Thyroid gland (tissue), 4 donors: ENCODE results near the gene FRG2C.
"Not testable (repeated sequence)": the region's sequence is repeated elsewhere in the genome, so short reads cannot be mapped to it uniquely, and the experiment has no call there.

ENCODE experiments used
- CTCF ChIP-seq, 6 experiments: fragments of 200-600 bp in 3 of 6; fragments of 450-650 bp in 3 of 6; sonication (generic) in 3 of 6; IDR thresholded peaks; one replicate each; pipeline ENCODE4 v1.5.1; 2016 to 2019; ENCODE audit warnings: antibody characterized with exemption in 6 of 6, mild to moderate bottlenecking in 2 of 6, inconsistent platforms in 1 of 6, moderate library complexity in 1 of 6
- POLR2A ChIP-seq, 2 donors: fragments of 450-650 bp; IDR thresholded peaks; one replicate each; pipeline ENCODE4 v1.6.1; 2017; ENCODE audit warnings: antibody characterized with exemption in 2 of 2, mild to moderate bottlenecking in 2 of 2, moderate library complexity in 1 of 2

GRCh38 chr3:75672140-75672775 is 8.1 kb downstream of the FRG2C start:
- TF ChIP-seq CTCF (IDR thresholded peaks at IDR 0.05): not testable (repeated sequence)
- TF ChIP-seq POLR2A (IDR thresholded peaks at IDR 0.05): peak in 1 of 2 donors; percentile 61
